Right lobe of liver (tissue), 4 donors: ENCODE data around the gene CLTB.

Source experiments
- POLR2A ChIP-seq: fragments of 450-650 bp; IDR thresholded peaks from one replicate; pipeline ENCODE4 v1.6.1; 2017; ENCODE audit warnings: antibody characterized with exemption, mild to moderate bottlenecking
- TF ChIP-seq, protein P1 (sequence below), 4 donors: fragments of 200-600 bp in 3 of 4; fragments of 450-650 bp in 1 of 4; IDR thresholded peaks; one replicate each; pipeline versions ENCODE4 v1.5.1 to v1.8.0; 2016 to 2022; ENCODE audit warnings: antibody characterized with exemption in 4 of 4, mild to moderate bottlenecking in 2 of 4
- donor health status: DM: no; HTN: no; CAD: no.
- donor health status: DM: no; HTN: no; CAD: no.
- donor health status: DM: no; HTN: yes; CAD: no.

DNA sequence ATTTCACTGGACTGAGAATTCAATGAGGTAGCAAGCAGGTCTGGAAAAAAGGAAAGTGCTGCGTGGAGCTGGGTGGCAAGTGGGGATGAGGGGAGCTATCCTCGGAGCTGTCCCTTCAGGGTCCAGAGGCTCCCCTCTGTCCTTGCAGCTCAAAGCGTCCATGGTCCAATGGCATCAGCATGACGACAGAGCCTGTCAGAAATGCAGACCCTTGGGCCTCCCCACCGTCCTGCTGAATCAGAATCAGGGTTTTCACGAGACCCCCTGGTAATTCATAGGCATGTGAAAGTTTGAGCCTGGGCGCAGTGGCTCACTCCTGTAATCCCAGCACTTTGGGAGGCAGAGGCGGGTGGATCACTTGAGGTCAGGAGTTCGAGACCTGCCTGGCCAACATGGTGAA is 22.2 kb downstream of the CLTB start:
- TF ChIP-seq, protein P1, sequence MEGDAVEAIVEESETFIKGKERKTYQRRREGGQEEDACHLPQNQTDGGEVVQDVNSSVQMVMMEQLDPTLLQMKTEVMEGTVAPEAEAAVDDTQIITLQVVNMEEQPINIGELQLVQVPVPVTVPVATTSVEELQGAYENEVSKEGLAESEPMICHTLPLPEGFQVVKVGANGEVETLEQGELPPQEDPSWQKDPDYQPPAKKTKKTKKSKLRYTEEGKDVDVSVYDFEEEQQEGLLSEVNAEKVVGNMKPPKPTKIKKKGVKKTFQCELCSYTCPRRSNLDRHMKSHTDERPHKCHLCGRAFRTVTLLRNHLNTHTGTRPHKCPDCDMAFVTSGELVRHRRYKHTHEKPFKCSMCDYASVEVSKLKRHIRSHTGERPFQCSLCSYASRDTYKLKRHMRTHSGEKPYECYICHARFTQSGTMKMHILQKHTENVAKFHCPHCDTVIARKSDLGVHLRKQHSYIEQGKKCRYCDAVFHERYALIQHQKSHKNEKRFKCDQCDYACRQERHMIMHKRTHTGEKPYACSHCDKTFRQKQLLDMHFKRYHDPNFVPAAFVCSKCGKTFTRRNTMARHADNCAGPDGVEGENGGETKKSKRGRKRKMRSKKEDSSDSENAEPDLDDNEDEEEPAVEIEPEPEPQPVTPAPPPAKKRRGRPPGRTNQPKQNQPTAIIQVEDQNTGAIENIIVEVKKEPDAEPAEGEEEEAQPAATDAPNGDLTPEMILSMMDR (IDR thresholded peaks at IDR 0.05) = no peak
- TF ChIP-seq POLR2A = no peak
